ENCODE measurements around the gene BAHCC1.
"Not testable (repeated sequence)": the region's sequence is repeated elsewhere in the genome, so short reads cannot be mapped to it uniquely, and the experiment has no call there.

DNA sequence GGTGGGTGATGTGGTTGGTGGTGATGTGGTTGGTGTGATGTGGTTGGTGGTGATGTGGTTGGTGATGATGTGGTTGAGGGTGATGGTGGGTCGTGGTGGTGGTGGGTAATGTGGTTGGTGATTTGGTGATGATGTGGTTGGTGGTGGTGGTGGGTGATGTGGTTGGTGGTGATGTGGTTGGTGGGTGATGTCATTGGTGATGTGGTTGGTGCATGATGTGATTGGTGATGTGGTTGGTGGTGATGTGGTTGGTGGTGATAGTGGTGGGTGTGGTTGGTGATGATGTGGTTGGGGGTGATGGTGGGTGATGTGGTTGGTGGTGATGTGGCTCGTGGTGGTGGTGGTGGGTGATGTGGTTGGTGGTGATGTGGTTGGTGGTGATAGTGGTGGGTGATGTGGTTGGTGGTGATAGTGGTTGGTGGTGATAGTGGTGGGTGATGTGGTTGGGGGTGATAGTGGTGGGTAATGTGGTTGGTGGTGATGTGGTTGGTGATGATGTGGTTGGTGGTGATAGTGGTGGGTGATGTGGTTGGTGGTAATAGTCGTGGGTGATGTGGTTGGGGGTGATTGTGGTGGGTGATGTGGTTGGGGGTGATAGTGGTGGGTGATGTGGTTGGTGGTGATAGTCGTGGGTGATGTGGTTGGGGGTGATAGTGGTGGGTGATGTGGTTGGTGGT is 30.6 kb downstream of the BAHCC1 start:
- TF ChIP-seq POLR2A (IDR thresholded peaks at IDR 0.05; ENCODE audit: low read length); GATA1 (IDR thresholded peaks at IDR 0.05; ENCODE audit: low read depth, low read length): not testable (repeated sequence)
